HepG2 (cell line): ENCODE data around the gene GRAMD4. TPM values are rescaled to one million over a fixed set of nuclear protein-coding genes. Genes with fewer than 3 reads are reported as not detected.
A peak's percentile ranks its signal among the peaks of the same experiment; 100 is the strongest.

Experiments
- AFF4 ChIP-seq: sonication (generic); formaldehyde crosslinking; IDR thresholded peaks from 2 replicates; pipeline ENCODE4 v1.4.0; 2020; ENCODE audit warnings: missing genetic modification reagents
- KAT7 ChIP-seq: IDR thresholded peaks from 2 replicates; pipeline ENCODE4 v1.6.1; 2018; ENCODE audit warnings: borderline replicate concordance, missing compliant biosample characterization
- MXD4 ChIP-seq: IDR thresholded peaks from 2 replicates; pipeline ENCODE4 v1.6.1; 2016; ENCODE audit warnings: mild to moderate bottlenecking, missing biosample characterization, missing genetic modification reagents
- NFATC3 ChIP-seq: sonication (generic); formaldehyde crosslinking; IDR thresholded peaks from 2 replicates; pipeline ENCODE4 v1.5.1; 2020; ENCODE audit warnings: mild to moderate bottlenecking, missing genetic modification reagents
- RBFOX2 ChIP-seq: fragments of 200-400 bp; formaldehyde crosslinking; IDR thresholded peaks from 2 replicates; pipeline ENCODE4 v1.6.1; 2017; ENCODE audit warnings: low read depth, mild to moderate bottlenecking, low read length
- ZBTB43 ChIP-seq: sonication (generic); formaldehyde crosslinking; conservative IDR thresholded peaks from 2 replicates; pipeline ENCODE4 v1.4.0; 2020; ENCODE audit warnings: missing genetic modification reagents
- ZNF230 ChIP-seq: sonication (generic); formaldehyde crosslinking; IDR thresholded peaks from 2 replicates; pipeline ENCODE4 v1.4.0; 2020; ENCODE audit warnings: mild to moderate bottlenecking, missing genetic modification reagents
- polyA plus RNA-seq, 8 experiments: library from polyadenylated mRNA; depleted of rRNA in 3 of 8; stranded (reverse) in 7 of 8; unstranded in 1 of 8; fragments of >200 nt; fragmentation: Illumina TruSeq in 4 of 8; extraction: Trizol in 4 of 8; gene quantifications; 2 replicates each; pipeline versions ENCODE4 v1.2.1 to v1.2.3, GENCODE V29; 2011 to 2016; ENCODE audit warnings: low read depth in 4 of 8, missing spikeins in 1 of 8, mixed read lengths in 1 of 8; ENCODE audit not compliant: insufficient read depth in 1 of 8
- total RNA-seq, 5 experiments: library from RNA; depleted of rRNA; stranded (reverse); fragments of >200 nt; fragmentation: Illumina TruSeq; extraction: Trizol; gene quantifications; 2 replicates each; pipeline ENCODE4 v1.2.3, GENCODE V29; 2016; ENCODE audit warnings: low read depth in 1 of 5
- TF ChIP-seq, protein P1 (sequence below), 2 experiments: sonication (generic) in 1 of 2; formaldehyde crosslinking in 1 of 2; IDR thresholded peaks; 2 replicates each; pipeline versions ENCODE4 v1.6.1 to v1.9.0; 2014 to 2022; ENCODE audit warnings: antibody characterized with exemption in 1 of 2, borderline replicate concordance in 1 of 2, inconsistent platforms in 1 of 2, low read depth in 1 of 2, missing genetic modification reagents in 1 of 2
- TF ChIP-seq, protein P2 (sequence below): sonication (generic); formaldehyde crosslinking; IDR thresholded peaks from 2 replicates; pipeline ENCODE4 v1.4.0; 2020; ENCODE audit warnings: missing genetic modification reagents, borderline replicate concordance
- TF ChIP-seq, protein P3 (sequence below): sonication (generic); formaldehyde crosslinking; IDR thresholded peaks from 2 replicates; pipeline ENCODE4 v1.5.0; 2020; ENCODE audit warnings: mild to moderate bottlenecking, missing genetic modification reagents

The GRAMD4 gene
- total and polyA plus RNA-seq, 2 of the 13 experiments (the other 11 are each of a cell fraction or from before 2014, with no cell fraction given), result 15.2 to 15.7 TPM

DNA sequence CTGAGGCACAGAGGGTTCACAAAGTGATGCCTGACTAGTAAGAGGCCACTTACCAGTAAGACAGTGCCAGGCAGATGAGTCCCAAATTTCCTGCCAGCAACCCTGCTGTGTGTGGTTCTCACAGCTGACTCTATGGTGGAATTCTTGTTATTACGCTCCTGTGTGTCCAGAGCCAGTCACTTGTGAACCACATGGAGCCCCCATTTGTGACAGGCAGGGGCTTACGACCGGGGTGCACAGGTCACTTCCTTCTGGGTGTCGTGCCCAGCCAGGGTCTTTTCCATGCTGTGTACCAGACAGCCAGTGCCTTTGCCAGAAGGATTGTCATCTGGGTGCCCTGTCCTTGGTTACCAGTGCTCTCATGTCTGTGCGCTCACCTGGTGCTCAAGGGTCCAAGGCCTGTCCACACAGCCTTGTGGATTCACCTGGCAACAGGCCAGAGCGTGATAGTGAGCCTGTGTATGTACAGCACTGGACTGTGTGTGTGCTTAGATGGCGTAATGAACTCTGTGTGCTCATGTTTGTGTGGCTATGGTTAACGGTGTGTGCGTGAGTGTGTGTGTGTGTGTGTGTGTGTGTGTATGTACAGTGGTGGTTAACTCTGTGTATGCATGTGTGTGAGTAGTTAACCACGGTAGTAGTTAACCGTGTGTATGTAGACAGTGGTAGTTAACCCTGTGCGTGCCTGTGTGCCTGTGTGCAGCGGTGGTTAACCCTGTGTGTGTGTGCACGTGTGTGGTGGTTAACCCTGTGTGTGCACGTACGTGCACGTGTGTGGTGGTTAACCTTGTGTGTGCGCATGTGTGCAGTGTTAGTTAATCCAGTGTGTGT is 18.6 kb downstream of the GRAMD4 start (continued):
- TF ChIP-seq, protein P1, sequence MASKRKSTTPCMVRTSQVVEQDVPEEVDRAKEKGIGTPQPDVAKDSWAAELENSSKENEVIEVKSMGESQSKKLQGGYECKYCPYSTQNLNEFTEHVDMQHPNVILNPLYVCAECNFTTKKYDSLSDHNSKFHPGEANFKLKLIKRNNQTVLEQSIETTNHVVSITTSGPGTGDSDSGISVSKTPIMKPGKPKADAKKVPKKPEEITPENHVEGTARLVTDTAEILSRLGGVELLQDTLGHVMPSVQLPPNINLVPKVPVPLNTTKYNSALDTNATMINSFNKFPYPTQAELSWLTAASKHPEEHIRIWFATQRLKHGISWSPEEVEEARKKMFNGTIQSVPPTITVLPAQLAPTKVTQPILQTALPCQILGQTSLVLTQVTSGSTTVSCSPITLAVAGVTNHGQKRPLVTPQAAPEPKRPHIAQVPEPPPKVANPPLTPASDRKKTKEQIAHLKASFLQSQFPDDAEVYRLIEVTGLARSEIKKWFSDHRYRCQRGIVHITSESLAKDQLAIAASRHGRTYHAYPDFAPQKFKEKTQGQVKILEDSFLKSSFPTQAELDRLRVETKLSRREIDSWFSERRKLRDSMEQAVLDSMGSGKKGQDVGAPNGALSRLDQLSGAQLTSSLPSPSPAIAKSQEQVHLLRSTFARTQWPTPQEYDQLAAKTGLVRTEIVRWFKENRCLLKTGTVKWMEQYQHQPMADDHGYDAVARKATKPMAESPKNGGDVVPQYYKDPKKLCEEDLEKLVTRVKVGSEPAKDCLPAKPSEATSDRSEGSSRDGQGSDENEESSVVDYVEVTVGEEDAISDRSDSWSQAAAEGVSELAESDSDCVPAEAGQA (IDR thresholded peaks at IDR 0.05; ENCODE audit: low read depth), result peak; percentile 78; the same call in 1 of the 2 replicates
- TF ChIP-seq, protein P1 (CRISPR knock-in tag; IDR thresholded peaks at IDR 0.05; ENCODE audit: borderline replicate concordance), result no peak
- no peak for TF ChIP-seq ZNF230
- TF ChIP-seq, protein P2, sequence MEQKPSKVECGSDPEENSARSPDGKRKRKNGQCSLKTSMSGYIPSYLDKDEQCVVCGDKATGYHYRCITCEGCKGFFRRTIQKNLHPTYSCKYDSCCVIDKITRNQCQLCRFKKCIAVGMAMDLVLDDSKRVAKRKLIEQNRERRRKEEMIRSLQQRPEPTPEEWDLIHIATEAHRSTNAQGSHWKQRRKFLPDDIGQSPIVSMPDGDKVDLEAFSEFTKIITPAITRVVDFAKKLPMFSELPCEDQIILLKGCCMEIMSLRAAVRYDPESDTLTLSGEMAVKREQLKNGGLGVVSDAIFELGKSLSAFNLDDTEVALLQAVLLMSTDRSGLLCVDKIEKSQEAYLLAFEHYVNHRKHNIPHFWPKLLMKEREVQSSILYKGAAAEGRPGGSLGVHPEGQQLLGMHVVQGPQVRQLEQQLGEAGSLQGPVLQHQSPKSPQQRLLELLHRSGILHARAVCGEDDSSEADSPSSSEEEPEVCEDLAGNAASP (CRISPR knock-in tag), result peak; percentile 65; the same call in 1 of the 2 replicates
- TF ChIP-seq KAT7 (CRISPR knock-in tag), result no peak
- 0 out of 2 replicates have a peak, but pooled peaks have one; percentile 32 for TF ChIP-seq NFATC3
- TF ChIP-seq AFF4 (CRISPR knock-in tag), result no peak
- TF ChIP-seq RBFOX2, result no peak
- peak; percentile 95 for TF ChIP-seq ZBTB43 (CRISPR knock-in tag)
- TF ChIP-seq MXD4 (CRISPR knock-in tag), result peak; percentile 61
- TF ChIP-seq, protein P3, sequence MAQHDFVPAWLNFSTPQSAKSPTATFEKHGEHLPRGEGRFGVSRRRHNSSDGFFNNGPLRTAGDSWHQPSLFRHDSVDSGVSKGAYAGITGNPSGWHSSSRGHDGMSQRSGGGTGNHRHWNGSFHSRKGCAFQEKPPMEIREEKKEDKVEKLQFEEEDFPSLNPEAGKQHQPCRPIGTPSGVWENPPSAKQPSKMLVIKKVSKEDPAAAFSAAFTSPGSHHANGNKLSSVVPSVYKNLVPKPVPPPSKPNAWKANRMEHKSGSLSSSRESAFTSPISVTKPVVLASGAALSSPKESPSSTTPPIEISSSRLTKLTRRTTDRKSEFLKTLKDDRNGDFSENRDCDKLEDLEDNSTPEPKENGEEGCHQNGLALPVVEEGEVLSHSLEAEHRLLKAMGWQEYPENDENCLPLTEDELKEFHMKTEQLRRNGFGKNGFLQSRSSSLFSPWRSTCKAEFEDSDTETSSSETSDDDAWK, result no peak
